HG03432 (cell line): ENCODE results near the gene DRD2.

ENCODE experiments used
- ATAC-seq: cut with Tn5 transposase; IDR thresholded peaks from one replicate; pipeline ENCODE4 v1.9.1; 2021; ENCODE audit warnings: mild to moderate bottlenecking, moderate library complexity; ENCODE audit not compliant: unreplicated experiment

The DRD2 gene

GRCh38 chr11:113487622-113488021 lies 12.4 kb upstream of the DRD2 start:
- ATAC-seq, result no peak

GRCh38 chr11:113484223-113484622 lies 9.0 kb upstream of the DRD2 start:
- no peak for ATAC-seq

- no peak for ATAC-seq
Observed at GRCh38 chr11:113481672-113482071, 6.5 kb upstream of the DRD2 start.

- ATAC-seq, result no peak
Observed at GRCh38 chr11:113481226-113481625, 6.0 kb upstream of the DRD2 start.

GRCh38 chr11:113477321-113477720 lies 2.1 kb upstream of the DRD2 start:
- ATAC-seq, result no peak

- no peak for ATAC-seq
Observed at GRCh38 chr11:113476553-113476952, 1.4 kb upstream of the DRD2 start.

GRCh38 chr11:113474362-113475159 lies 637 bp downstream of the DRD2 start:
- ATAC-seq, result no peak

- no peak for ATAC-seq
Observed at GRCh38 chr11:113473983-113474361, 1.2 kb downstream of the DRD2 start.

- ATAC-seq, result no peak
Observed at GRCh38 chr11:113472471-113472870, 2.7 kb downstream of the DRD2 start.

- ATAC-seq, result no peak
Observed at GRCh38 chr11:113470233-113470632, 5.0 kb downstream of the DRD2 start.

- ATAC-seq, result no peak
Observed at GRCh38 chr11:113468726-113469345, 6.4 kb downstream of the DRD2 start.

- no peak for ATAC-seq
Observed at GRCh38 chr11:113467545-113467944, 7.7 kb downstream of the DRD2 start.

- ATAC-seq, result no peak
Observed at GRCh38 chr11:113465786-113466185, 9.4 kb downstream of the DRD2 start.

- no peak for ATAC-seq
Observed at GRCh38 chr11:113464416-113464815, 10.8 kb downstream of the DRD2 start.

GRCh38 chr11:113462830-113463229 lies 12.4 kb downstream of the DRD2 start:
- no peak for ATAC-seq

GRCh38 chr11:113461639-113462038 lies 13.6 kb downstream of the DRD2 start:
- ATAC-seq, result no peak

GRCh38 chr11:113460469-113460868 lies 14.7 kb downstream of the DRD2 start:
- ATAC-seq, result no peak

- ATAC-seq, result no peak
Observed at GRCh38 chr11:113458189-113458588, 17.0 kb downstream of the DRD2 start.

- ATAC-seq, result no peak
Observed at GRCh38 chr11:113457784-113458183, 17.4 kb downstream of the DRD2 start.

- no peak for ATAC-seq
Observed at GRCh38 chr11:113454455-113454854, 20.7 kb downstream of the DRD2 start.

GRCh38 chr11:113449743-113450142 lies 25.5 kb downstream of the DRD2 start:
- ATAC-seq, result no peak

- no peak for ATAC-seq
Observed at GRCh38 chr11:113448316-113448677, 26.9 kb downstream of the DRD2 start.
